Stimulated activated CD4-positive, alpha-beta T cell treated with anti-CD3 and anti-CD28 coated beads, Interleukin-15, amount 100 ng/mL, for 24 hours (primary cell): ENCODE measurements around the gene USP30.

Source experiments
- DNase-seq: peaks from one replicate; pipeline ENCODE4 v3.0.0-alpha.2; 2020

Gene USP30

GRCh38 chr12:109130297-109131153, 78.1 kb downstream of the USP30 start:
- no peak for DNase-seq

GRCh38 chr12:109131154-109132050, 79.0 kb downstream of the USP30 start:
- DNase-seq: no peak

GRCh38 chr12:109134186-109134917, 82.0 kb downstream of the USP30 start:
- DNase-seq: no peak

GRCh38 chr12:109137055-109137454, 84.7 kb downstream of the USP30 start:
- no peak for DNase-seq
